ENCODE measurements around the gene ENAH.

GRCh38 chr1:225549821-225550220 is 103.1 kb downstream of the ENAH start:
- TF ChIP-seq POLR2AphosphoS5 (IDR thresholded peaks at IDR 0.05; ENCODE audit: low read depth, low read length): no peak
- TF ChIP-seq SIN3A (IDR thresholded peaks at IDR 0.05; ENCODE audit: borderline replicate concordance, insufficient read depth, low read length): no peak
